GM12864 (cell line): ENCODE data around the gene INSYN1.

Experiments used
- DNase-seq: peaks from one replicate; pipeline ENCODE4 v3.0.0-alpha.2; 2011; ENCODE audit warnings: low read depth
- H3K4me3 ChIP-seq: 2 replicates; pipeline ENCODE4 v1.5.1; 2011; ENCODE audit warnings: mild to moderate bottlenecking, low read depth, low read length, control low read depth
- CTCF ChIP-seq: IDR thresholded peaks from 2 replicates; pipeline ENCODE4 v1.5.1; 2011; ENCODE audit warnings: low read depth, mild to moderate bottlenecking, moderate library complexity, low read length, control low read depth, inconsistent platforms; ENCODE audit errors: missing control alignments

Gene INSYN1

GRCh38 chr15:73753250-73754130 is at the start of gene INSYN1:
Gene INSYN1 (minus strand): TSS chr15:73753351. CDS start chr15:73751130, 2,221 bp downstream.
- no peak for DNase-seq

GRCh38 chr15:73802431-73803041 is 49.4 kb upstream of the INSYN1 start:
- no peak for TF ChIP-seq CTCF
- H3K4me3 ChIP-seq: no peak overlapping the region
- DNase-seq: no peak

More at GRCh38 chr15:73753250-73754130, at the start of gene INSYN1:
- TF ChIP-seq CTCF: no peak
- H3K4me3 ChIP-seq: no peak within 1 kb of the TSS

- no peak for TF ChIP-seq CTCF
- no peak for DNase-seq
- no peak overlapping the region for H3K4me3 ChIP-seq
These were observed 47.7 kb upstream of the INSYN1 start for GRCh38 chr15:73800662-73801345.

GRCh38 chr15:73799466-73799865 is 46.3 kb upstream of the INSYN1 start:
- no peak for TF ChIP-seq CTCF
- DNase-seq: no peak

GRCh38 chr15:73797366-73798158 is 44.4 kb upstream of the INSYN1 start:
- no peak for DNase-seq
- H3K4me3 ChIP-seq: no peak overlapping the region
- TF ChIP-seq CTCF: no peak

More at GRCh38 chr15:73799466-73799865, 46.3 kb upstream of the INSYN1 start:
- H3K4me3 ChIP-seq: no peak overlapping the region

GRCh38 chr15:73796331-73796831 is 43.2 kb upstream of the INSYN1 start:
- no peak overlapping the region for H3K4me3 ChIP-seq
- no peak for TF ChIP-seq CTCF
- no peak for DNase-seq
